ENCODE data around the gene GFPT2.
A peak's percentile ranks its signal among the peaks of the same experiment; 100 is the strongest.

The GFPT2 gene

GRCh38 chr5:180332861-180333260 is 20.3 kb downstream of the GFPT2 start:
- DNase-seq = no peak

- no peak for DNase-seq
Measured at GRCh38 chr5:180332051-180332517, 21.1 kb downstream of the GFPT2 start.

DNA sequence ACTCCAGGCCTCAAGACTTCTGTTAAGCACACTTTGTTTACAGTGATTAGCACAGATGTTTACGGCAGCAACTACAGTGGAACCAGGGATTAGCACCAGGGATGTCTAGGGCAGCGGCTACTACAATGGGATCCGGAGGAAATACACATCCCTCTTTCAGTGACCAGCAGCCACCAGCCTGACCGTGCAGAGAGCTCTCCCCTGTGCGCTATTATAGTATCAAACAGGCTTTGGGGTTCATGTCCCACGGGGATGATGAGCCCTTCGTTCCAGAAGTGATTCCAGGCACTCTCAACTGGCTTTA is 21.5 kb downstream of the GFPT2 start:
- no peak for DNase-seq

DNA sequence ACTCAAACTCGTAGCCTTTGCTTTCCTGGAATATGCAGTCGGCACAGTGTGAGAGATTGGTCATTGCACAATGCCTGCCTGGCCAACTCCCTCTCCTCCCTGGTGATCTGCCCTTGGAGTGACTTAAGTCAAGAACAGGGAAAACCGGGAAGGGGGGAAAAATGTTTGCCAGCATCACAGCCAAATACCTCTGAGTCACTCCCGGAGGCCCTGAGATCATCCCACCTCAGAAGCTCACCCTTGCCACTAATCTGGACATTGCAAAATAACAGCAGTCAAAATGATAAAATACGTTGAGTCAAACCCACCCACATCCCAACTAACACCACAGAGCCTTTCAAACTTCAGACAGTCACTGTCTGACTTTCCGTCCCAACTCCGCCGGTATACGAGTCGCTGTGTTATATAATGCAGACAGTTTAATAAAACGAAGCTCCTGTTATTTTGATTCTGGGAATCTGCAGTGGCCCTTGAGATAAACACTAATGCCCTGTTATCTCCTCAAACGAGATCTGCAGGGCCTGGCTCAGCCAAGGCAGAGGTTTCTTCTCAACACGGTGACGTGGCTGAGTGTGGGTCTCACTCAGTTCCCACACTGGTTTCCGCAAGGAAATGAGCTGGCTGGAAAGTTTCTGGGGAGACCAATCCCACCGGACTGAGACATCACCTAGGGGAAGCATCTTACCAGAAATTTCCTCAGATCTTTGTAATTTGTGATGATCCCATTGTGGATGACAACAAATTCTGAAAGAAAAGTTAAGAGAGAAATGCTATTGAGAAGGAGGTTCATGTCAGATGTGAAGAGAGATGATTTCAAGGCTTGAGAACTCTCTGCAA is 22.1 kb downstream of the GFPT2 start:
- DNase-seq = peak; percentile 31 to 64 (median 50)

- no peak for DNase-seq
Measured at GRCh38 chr5:180330270-180330648, 22.9 kb downstream of the GFPT2 start.

DNA sequence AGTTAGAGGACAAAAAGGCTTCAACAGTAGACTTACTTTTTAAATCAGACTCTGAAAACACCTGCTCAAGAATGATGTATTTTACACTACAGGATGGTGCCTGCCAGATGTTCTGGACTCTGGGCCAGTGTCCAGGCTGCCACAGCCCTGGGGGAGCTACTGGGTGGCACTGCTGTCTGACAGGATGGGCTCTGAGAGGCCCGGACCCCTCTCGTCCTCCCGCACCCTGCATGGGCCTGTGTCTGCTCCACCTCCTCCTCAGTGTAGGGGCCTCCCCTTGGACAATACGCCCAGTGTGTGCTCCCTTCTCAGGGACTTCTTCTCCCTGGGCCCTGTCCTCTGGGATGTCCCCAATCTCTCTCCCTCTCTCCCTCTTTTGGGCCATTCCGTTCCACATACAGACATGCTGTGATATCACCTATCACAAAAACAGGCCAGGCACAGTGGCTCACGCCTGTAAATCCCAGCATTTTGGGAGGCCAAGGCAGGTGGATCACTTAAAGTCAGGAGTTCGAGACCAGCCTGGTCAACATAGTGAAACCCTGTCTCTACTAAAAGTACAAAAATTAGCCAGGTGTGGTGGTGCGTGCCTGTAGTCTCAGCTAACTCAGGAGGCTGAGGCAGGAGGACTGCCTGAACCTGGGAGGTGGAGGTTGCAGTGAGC is 23.4 kb downstream of the GFPT2 start:
- no peak for DNase-seq

GRCh38 chr5:180329138-180329435 is 24.0 kb downstream of the GFPT2 start:
- DNase-seq = no peak

DNA sequence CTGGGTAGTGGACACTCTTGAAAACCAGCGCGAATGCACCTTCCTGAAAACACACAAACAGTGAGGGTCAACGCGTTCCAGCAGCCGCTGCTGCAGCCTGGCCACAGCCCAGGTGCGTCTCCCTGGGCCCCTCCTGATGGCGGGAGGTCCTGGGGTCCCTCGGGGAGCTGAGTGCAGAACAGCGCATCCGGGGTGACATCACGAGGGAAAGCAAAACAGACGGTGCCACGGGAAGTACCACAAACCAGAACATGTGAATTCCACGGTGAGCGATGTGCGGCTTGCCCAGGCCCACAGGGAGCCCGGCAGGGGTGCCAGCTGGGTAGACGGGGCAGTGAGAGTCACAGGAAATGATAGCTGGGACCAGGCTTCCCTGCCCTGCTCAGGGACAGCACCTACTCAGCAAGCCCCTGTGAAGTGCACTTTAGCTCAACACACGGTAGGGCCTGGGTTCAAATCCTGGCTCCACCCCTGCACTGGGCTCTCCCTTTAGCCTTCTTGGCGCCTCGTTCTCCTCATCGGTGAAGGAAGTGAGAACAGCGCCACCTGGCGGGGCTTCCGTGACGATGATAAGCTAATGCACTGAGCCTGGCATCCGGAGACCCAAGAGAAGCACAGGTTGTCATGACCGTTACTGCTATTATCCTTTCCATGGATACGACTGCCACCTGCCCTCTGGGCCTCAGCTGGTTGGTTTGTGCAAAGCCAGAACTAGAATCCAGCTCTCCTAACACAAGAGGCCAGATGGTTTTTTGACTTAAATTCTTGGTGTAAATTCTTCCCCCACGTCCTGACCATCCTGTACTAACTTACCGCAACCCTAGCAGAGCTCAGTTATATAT is 24.6 kb downstream of the GFPT2 start:
- peak; percentile 89 to 95 (median 91) for DNase-seq

DNA sequence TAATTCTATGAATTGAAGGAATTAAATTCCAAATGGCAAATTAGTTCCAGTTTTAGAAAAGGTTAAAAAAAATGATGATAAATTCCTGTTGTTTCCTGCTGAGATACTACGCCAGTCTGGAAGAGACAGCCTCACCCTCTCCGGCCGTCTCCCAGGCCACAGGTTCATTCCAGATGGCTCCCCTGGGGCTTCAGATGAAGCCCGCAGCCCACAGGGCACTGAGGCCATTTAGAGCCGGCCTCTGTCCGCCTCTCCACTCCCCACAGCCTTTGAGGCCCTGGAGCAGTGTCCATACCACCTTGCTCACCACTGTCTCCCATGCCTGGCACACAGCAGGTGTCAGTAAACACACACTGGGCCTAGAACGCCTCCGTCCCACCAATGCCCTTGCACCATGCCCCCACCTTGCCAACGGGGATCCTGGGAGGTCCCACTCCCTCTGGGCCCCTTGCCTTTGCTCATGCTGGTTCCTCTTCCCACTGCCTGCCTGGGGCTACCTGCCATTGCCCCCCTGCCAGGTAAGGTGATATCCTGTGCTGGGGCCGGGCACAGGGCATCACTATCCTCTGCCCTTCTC is 26.1 kb downstream of the GFPT2 start:
- no peak for DNase-seq

- DNase-seq = no peak
Measured at GRCh38 chr5:180324601-180324950, 28.6 kb downstream of the GFPT2 start.

- DNase-seq = peak; percentile 43 to 47 (median 43)
Measured at GRCh38 chr5:180323941-180324600, 29.1 kb downstream of the GFPT2 start.

- no peak for DNase-seq
Measured at GRCh38 chr5:180323160-180323559, 30.0 kb downstream of the GFPT2 start.

GRCh38 chr5:180318456-180319089 is 34.6 kb downstream of the GFPT2 start:
- DNase-seq = no peak

DNA sequence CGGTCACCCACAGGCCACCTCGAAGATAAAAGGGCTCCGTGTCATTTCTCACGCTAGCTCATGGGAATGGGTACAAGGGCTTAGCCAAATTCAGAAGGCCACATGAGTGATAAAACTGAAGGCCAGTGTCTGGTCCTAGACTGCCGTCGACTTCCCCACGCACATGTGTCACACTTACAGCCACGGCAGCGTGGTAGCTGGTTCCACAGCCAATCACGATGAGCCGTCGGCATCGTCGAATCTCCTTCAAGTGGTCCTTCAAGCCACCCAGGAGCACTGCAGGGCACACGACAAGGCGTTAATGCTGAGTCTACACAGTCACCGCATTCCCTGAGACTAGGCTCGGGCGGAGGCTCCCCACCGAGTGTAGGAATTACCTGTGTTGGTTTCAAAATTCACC is 36.5 kb downstream of the GFPT2 start:
- DNase-seq = no peak

GRCh38 chr5:180315762-180316212 is 37.3 kb downstream of the GFPT2 start:
- peak; percentile 74 to 85 (median 76) for DNase-seq

DNA sequence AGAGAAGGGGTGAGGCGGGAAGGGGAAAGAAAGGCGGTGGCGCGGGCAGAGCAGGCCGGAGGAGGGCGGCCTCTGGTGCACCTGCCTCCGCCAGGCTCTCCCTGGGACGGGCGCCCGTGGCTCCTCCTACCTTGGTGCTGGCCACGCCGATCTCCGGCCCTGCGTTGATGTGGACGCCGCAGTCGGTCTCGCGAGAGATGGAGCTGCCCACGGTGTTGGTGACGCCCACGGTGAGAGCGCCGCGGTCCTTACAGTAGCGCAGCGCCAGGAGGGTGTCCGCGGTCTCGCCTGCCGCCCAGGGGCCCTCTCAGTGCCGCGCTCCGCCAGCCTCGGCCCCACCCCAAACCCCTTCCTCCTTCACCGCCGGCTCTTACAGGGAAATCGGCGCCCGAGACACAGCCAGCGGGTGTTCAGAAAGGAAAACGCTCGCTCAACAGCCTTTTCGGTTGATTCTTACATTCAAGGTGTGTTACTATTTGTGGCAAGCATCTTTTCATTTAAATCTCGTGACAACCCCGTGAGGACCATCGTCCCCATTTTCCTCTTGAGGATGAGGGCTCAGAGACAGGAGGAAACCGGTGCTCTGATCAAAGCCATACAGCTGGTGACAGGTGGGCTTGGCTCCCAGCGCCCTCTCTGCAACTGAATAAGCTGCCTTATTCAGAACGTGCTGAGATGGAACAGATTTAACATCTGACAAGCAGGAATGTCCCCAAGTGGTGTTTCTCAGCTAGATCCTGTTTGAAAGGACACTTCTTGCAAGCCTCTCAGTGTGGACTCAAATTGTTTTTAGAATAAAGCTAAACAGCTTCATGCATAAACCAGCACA is 39.2 kb downstream of the GFPT2 start:
- DNase-seq = peak in 2 of 3 donors; percentile 89 to 95

GRCh38 chr5:180311216-180311615 is 41.9 kb downstream of the GFPT2 start:
- DNase-seq = no peak

GRCh38 chr5:180306796-180307195 is 46.3 kb downstream of the GFPT2 start:
- DNase-seq = no peak

DNA sequence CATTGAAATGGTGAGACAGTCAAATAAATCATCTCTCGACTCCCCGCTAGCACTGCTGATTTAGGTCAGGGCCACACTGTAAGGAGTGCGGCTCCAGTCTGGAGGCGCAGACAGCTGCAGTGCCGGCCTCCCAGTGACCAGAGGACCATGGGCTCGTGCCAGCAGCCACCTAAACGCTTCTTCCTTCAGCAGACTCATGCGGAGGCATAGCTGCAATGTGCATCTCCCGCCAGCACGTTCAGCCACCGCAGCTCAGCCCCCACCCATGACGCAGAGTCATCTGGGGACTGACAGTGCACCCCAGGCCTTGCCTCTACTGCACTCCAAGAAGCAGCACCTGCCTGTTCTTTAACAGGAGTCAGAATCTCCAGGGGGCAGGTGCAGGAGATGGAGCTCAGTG is 47.7 kb downstream of the GFPT2 start:
- no peak for DNase-seq

GRCh38 chr5:180304431-180305375 is 48.4 kb downstream of the GFPT2 start:
- no peak for DNase-seq
